B cell (primary cell): ENCODE data around the gene EXD3. TPM values are rescaled to one million over a fixed set of nuclear protein-coding genes. Genes with fewer than 3 reads are reported as not detected.
"Not testable (repeated sequence)": the region's sequence is repeated elsewhere in the genome, so short reads cannot be mapped to it uniquely, and the experiment has no call there.

Experiments used
- ATAC-seq: fragments of 200-7000 bp; cut with Tn5 transposase; one replicate; pipeline ENCODE4 v1.10.0; 2021; ENCODE audit warnings: low read depth, mild to moderate bottlenecking, moderate number of reproducible peaks, moderate library complexity
- CTCF ChIA-PET: fragments of 350-600 bp; sonication (Branson Sonifier 250); formaldehyde crosslinking; loops from one replicate; lab custom pipeline; 2021; ENCODE audit warnings: antibody characterized with exemption, inconsistent platforms; lab: Charles Lee
- POLR2A ChIA-PET: fragments of 350-600 bp; sonication (Branson Sonifier 250); formaldehyde crosslinking; loops from one replicate; lab custom pipeline; 2021; ENCODE audit warnings: antibody characterized with exemption; lab: Charles Lee
- DNase-seq: peaks from one replicate; pipeline ENCODE4 v3.0.0; 2013
- H2AFZ ChIP-seq: 2 replicates; pipeline ENCODE4 v1.6.1; 2012; ENCODE audit warnings: mild to moderate bottlenecking, low read depth, low read length; ENCODE audit not compliant: insufficient read depth, poor library complexity, severe bottlenecking
- H3K27ac ChIP-seq, 2 donors: 1 replicate in 1 of 2; 2 replicates in 1 of 2; pipeline ENCODE4 v1.5.1; 2012 to 2013; ENCODE audit warnings: low read length in 2 of 2, mild to moderate bottlenecking in 2 of 2, moderate library complexity in 1 of 2
- H3K27me3 ChIP-seq, 4 experiments: fragments of 200-600 bp in 1 of 4; sonication (generic) in 1 of 4; replicated peaks in 1 of 4; 1 replicate in 2 of 4; 2 replicates in 2 of 4; pipeline versions ENCODE4 v1.6.1 to v1.7.0; 2013 to 2016; ENCODE audit warnings: low read length in 3 of 4, mild to moderate bottlenecking in 2 of 4, mixed read lengths in 1 of 4, moderate library complexity in 1 of 4; ENCODE audit not compliant: insufficient read depth in 4 of 4, control insufficient read depth in 3 of 4; ENCODE audit errors: control extremely low read depth in 1 of 4
- H3K36me3 ChIP-seq, 2 experiments: replicated peaks in 1 of 2; 1 replicate in 1 of 2; 2 replicates in 1 of 2; pipeline versions ENCODE4 v1.6.1 to v1.7.1; 2013; ENCODE audit warnings: low read length in 1 of 2; ENCODE audit not compliant: insufficient read depth in 2 of 2, control insufficient read depth in 1 of 2; ENCODE audit errors: control extremely low read depth in 1 of 2, extremely low read depth in 1 of 2
- H3K4me1 ChIP-seq, 2 donors: fragments of 200-600 bp in 1 of 2; sonication (generic) in 1 of 2; 1 replicate in 1 of 2; 2 replicates in 1 of 2; pipeline versions ENCODE4 v1.5.1 to v1.6.1; 2013 to 2017; ENCODE audit warnings: low read length in 2 of 2; ENCODE audit not compliant: control insufficient read depth in 2 of 2, insufficient read depth in 2 of 2
- H3K4me2 ChIP-seq: replicated peaks from 2 replicates; pipeline ENCODE3; 2012; ENCODE audit warnings: mild to moderate bottlenecking, low read depth, low read length; ENCODE audit not compliant: poor library complexity, severe bottlenecking
- H3K4me3 ChIP-seq, 5 experiments: fragments of 200-600 bp in 1 of 5; sonication (generic) in 1 of 5; 1 replicate in 3 of 5; 2 replicates in 2 of 5; pipeline versions ENCODE4 v1.5.1 to v1.7.0; 2011 to 2016; ENCODE audit warnings: low read length in 4 of 5, mild to moderate bottlenecking in 4 of 5, low read depth in 2 of 5, control low read depth in 1 of 5, moderate library complexity in 1 of 5; ENCODE audit not compliant: insufficient read depth in 1 of 5; ENCODE audit errors: control extremely low read depth in 1 of 5, extremely low read depth in 1 of 5
- H3K79me2 ChIP-seq: fragments of 200-600 bp; sonication (generic); one replicate; pipeline ENCODE4 v1.6.0; 2016; ENCODE audit warnings: low read length; ENCODE audit not compliant: control insufficient read depth, insufficient read depth
- H3K9ac ChIP-seq: fragments of 200-600 bp; sonication (generic); 2 replicates; pipeline ENCODE4 v1.6.1; 2017; ENCODE audit warnings: mild to moderate bottlenecking, low read length, moderate library complexity
- H3K9me3 ChIP-seq, 3 donors: one replicate each; pipeline versions ENCODE4 v1.6.1 to v1.7.1; 2013; ENCODE audit warnings: low read length in 2 of 3; ENCODE audit not compliant: control insufficient read depth in 2 of 3, insufficient read depth in 1 of 3; ENCODE audit errors: control extremely low read depth in 1 of 3
- H4K20me1 ChIP-seq: 2 replicates; pipeline ENCODE4 v1.6.0; 2012; ENCODE audit warnings: mild to moderate bottlenecking, low read length; ENCODE audit not compliant: insufficient read depth, control insufficient read depth, poor library complexity, severe bottlenecking
- H3K27ac Mint-ChIP-seq: one replicate; pipeline ENCODE4 v1.8.0; 2021; ENCODE audit warnings: mixed read lengths
- H3K27me3 Mint-ChIP-seq: one replicate; pipeline ENCODE4 v1.8.0; 2021; ENCODE audit warnings: mixed read lengths
- H3K4me1 Mint-ChIP-seq: one replicate; pipeline ENCODE4 v1.8.0; 2021; ENCODE audit warnings: mixed read lengths
- H3K4me3 Mint-ChIP-seq: one replicate; pipeline ENCODE4 v1.8.0; 2021; ENCODE audit warnings: mixed read lengths
- H3K9me3 Mint-ChIP-seq: one replicate; pipeline ENCODE4 v1.8.0; 2022; ENCODE audit warnings: mixed read lengths; ENCODE audit not compliant: insufficient read depth
- WGBS: methylation state at CpG from one replicate; pipeline ENCODE4 v1.1.5; 2013; ENCODE audit warnings: missing lambda C conversion rate; ENCODE audit not compliant: insufficient coverage; 5-methylcytosine and 5-hydroxymethylcytosine counted together
- intact Hi-C: fragments of 100-400 bp; cut with micrococcal nuclease; formaldehyde crosslinking; loops from one replicate; pipeline ENCODE4 v1.10.0; 2022
- polyA plus RNA-seq: library from polyadenylated mRNA; depleted of rRNA; stranded (reverse); fragments of >200 nt; gene quantifications from 2 replicates; pipeline ENCODE4 v1.2.3, GENCODE V29; 2012
- total RNA-seq, 2 donors: library from RNA; stranded (reverse); fragments of 120-200 nt in 1 of 2; gene quantifications; 1 replicate in 1 of 2; 2 replicates in 1 of 2; pipeline versions ENCODE4 v1.2.3 to v1.2.4, GENCODE V29; 2013 to 2022
- TF ChIP-seq, protein P1 (sequence below): fragments of 200-600 bp; IDR thresholded peaks from one replicate; pipeline ENCODE4 v1.8.0; 2022; ENCODE audit warnings: antibody characterized with exemption, mild to moderate bottlenecking

EXD3 gene
- total and polyA plus RNA-seq, 2 donors (not counting 1 experiment from before 2014, with no cell fraction given): 22.5 to 23.7 TPM

DNA sequence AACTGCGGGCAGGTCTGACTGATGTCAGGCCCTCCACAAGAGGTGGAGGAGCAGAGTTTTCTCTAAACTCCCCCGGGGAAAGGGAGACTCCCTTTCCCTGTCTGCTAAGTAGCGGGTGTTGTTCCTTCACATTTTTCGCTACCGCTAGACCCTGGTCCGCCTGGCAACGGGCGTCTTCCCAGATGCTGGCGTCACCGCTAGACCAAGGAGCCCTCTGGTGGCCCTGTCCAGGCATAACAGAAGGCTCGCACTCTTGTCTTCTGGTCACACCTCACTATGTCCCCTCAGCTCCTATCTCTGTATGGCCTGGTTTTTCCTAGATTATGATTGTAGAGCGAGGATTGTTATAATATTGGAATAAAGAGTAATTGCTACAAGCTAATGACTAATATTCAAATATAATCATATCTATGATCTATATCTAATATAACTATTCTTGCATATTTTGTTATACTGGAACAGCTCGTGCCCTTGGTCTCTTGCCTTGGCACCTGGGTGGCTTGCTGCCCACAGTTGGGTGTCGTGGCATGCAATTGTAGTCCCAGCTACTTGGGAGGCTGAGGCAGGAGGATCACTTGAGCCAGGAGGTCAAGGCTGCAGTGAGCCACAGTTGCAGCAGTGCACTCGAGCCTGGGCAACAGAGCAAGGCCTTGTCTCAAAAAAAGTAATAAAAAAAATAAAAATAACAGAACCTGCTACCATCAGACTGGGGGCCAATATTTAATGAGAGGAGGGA lies 160.6 kb downstream of the EXD3 start:
- H3K4me3 ChIP-seq, H3K9me3 ChIP-seq, intact Hi-C loops, ATAC-seq, H3K4me2 ChIP-seq, H3K9ac ChIP-seq, H3K4me3 Mint-ChIP-seq, DNase-seq, H3K27me3 ChIP-seq, H3K9me3 Mint-ChIP-seq, H3K27ac Mint-ChIP-seq, H3K27ac ChIP-seq, H2AFZ ChIP-seq, H3K27me3 Mint-ChIP-seq, H3K4me1 Mint-ChIP-seq, H3K4me1 ChIP-seq: not testable (repeated sequence)
- peaks cover 0 to 30% of the 10 kb centered on the region in 2 experiments for H3K36me3 ChIP-seq
- peaks cover 31% of the 10 kb centered on the region for H3K79me2 ChIP-seq
- WGBS: 61% methylated on average over 3 of the region's 15 CpGs
- ChIA-PET POLR2A (interaction anchor here (0.6 kb wide), 1 partner anchor 174 kb away, joined by 3 read pairs; no protein-coding TSS in a partner anchor), CTCF (interaction anchor here (0.8 to 3.2 kb wide), 3 partner anchors 26 to 233 kb away, joined by 3 to 13 read pairs (median 4); no protein-coding TSS in a partner anchor)
- H4K20me1 ChIP-seq: peaks cover 19% of the 10 kb centered on the region
- TF ChIP-seq, protein P1, sequence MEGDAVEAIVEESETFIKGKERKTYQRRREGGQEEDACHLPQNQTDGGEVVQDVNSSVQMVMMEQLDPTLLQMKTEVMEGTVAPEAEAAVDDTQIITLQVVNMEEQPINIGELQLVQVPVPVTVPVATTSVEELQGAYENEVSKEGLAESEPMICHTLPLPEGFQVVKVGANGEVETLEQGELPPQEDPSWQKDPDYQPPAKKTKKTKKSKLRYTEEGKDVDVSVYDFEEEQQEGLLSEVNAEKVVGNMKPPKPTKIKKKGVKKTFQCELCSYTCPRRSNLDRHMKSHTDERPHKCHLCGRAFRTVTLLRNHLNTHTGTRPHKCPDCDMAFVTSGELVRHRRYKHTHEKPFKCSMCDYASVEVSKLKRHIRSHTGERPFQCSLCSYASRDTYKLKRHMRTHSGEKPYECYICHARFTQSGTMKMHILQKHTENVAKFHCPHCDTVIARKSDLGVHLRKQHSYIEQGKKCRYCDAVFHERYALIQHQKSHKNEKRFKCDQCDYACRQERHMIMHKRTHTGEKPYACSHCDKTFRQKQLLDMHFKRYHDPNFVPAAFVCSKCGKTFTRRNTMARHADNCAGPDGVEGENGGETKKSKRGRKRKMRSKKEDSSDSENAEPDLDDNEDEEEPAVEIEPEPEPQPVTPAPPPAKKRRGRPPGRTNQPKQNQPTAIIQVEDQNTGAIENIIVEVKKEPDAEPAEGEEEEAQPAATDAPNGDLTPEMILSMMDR: peak; percentile 43

Other genes with a start within 250 kb of the EXD3 start
- gene ANAPC2, start 234.6 kb downstream of the EXD3 start, total RNA-seq: 121 and 129 TPM in 2 replicates
- 127 and 138 TPM in 2 replicates for gene ANAPC2, start 234.6 kb downstream of the EXD3 start, polyA plus RNA-seq
- gene SSNA1, start 234.5 kb downstream of the EXD3 start, total RNA-seq: 52.9 and 53.6 TPM in 2 replicates
- 99.0 and 129 TPM in 2 replicates for gene SSNA1, start 234.5 kb downstream of the EXD3 start, polyA plus RNA-seq
- 16.3 and 19.3 TPM in 2 replicates for gene TPRN, start 222.4 kb downstream of the EXD3 start, total RNA-seq
- gene TPRN, start 222.4 kb downstream of the EXD3 start, polyA plus RNA-seq: 5.7 and 6.4 TPM in 2 replicates
- gene TMEM203, start 217.5 kb downstream of the EXD3 start, total RNA-seq: 35.7 and 38.0 TPM in 2 replicates
- 16.1 and 20.6 TPM in 2 replicates for gene TMEM203, start 217.5 kb downstream of the EXD3 start, polyA plus RNA-seq
- 37.3 and 40.9 TPM in 2 replicates for gene NDOR1, start 217.5 kb downstream of the EXD3 start, total RNA-seq
- 36.4 and 37.6 TPM in 2 replicates for gene NDOR1, start 217.5 kb downstream of the EXD3 start, polyA plus RNA-seq
- gene RNF208, start 200.9 kb downstream of the EXD3 start, total RNA-seq: 1.1 and 1.4 TPM in 2 replicates
- gene RNF208, start 200.9 kb downstream of the EXD3 start, polyA plus RNA-seq: 0.97 and 1.1 TPM in 2 replicates
- 0.22 and 0.32 TPM in 2 replicates for gene CYSRT1, start 198.0 kb downstream of the EXD3 start, total RNA-seq
- 0.51 and 0.68 TPM in 2 replicates for gene CYSRT1, start 198.0 kb downstream of the EXD3 start, polyA plus RNA-seq
- gene RNF224, start 195.7 kb downstream of the EXD3 start, total RNA-seq: not detected in 2 replicates
- not detected in 2 replicates for gene RNF224, start 195.7 kb downstream of the EXD3 start, polyA plus RNA-seq
- gene SLC34A3, start 192.3 kb downstream of the EXD3 start, total RNA-seq: not detected in 2 replicates
- not detected in 2 replicates for gene SLC34A3, start 192.3 kb downstream of the EXD3 start, polyA plus RNA-seq
- 110 and 111 TPM in 2 replicates for gene TUBB4B, start 181.9 kb downstream of the EXD3 start, total RNA-seq
- 245 and 261 TPM in 2 replicates for gene TUBB4B, start 181.9 kb downstream of the EXD3 start, polyA plus RNA-seq
- gene STPG3, start 171.9 kb downstream of the EXD3 start, total RNA-seq: not detected in 2 replicates
- not detected in 2 replicates for gene STPG3, start 171.9 kb downstream of the EXD3 start, polyA plus RNA-seq
- gene NELFB, start 167.8 kb downstream of the EXD3 start, total RNA-seq: 55.8 and 56.9 TPM in 2 replicates
- gene NELFB, start 167.8 kb downstream of the EXD3 start, polyA plus RNA-seq: 47.1 and 53.7 TPM in 2 replicates
- gene TOR4A, start 145.4 kb downstream of the EXD3 start, total RNA-seq: 12.7 and 15.3 TPM in 2 replicates
- gene TOR4A, start 145.4 kb downstream of the EXD3 start, polyA plus RNA-seq: 6.0 and 8.3 TPM in 2 replicates
- 11.4 and 11.5 TPM in 2 replicates for gene NRARP, start 120.9 kb downstream of the EXD3 start, total RNA-seq
- 4.3 and 5.7 TPM in 2 replicates for gene NRARP, start 120.9 kb downstream of the EXD3 start, polyA plus RNA-seq
- gene NOXA1, start 231 bp upstream of the EXD3 start, total RNA-seq: 5.7 and 8.4 TPM in 2 replicates
- 5.1 and 7.7 TPM in 2 replicates for gene NOXA1, start 231 bp upstream of the EXD3 start, polyA plus RNA-seq
- gene ENTPD8, start 18.2 kb upstream of the EXD3 start, total RNA-seq: not detected in 2 replicates
- gene ENTPD8, start 18.2 kb upstream of the EXD3 start, polyA plus RNA-seq: not detected in 2 replicates
- 28.7 and 35.7 TPM in 2 replicates for gene NSMF, start 36.2 kb upstream of the EXD3 start, total RNA-seq
- gene NSMF, start 36.2 kb upstream of the EXD3 start, polyA plus RNA-seq: 59.4 and 82.1 TPM in 2 replicates
- 18.7 and 22.6 TPM in 2 replicates for gene PNPLA7, start 127.2 kb upstream of the EXD3 start, total RNA-seq
- gene PNPLA7, start 127.2 kb upstream of the EXD3 start, polyA plus RNA-seq: 29.9 and 30.8 TPM in 2 replicates
- gene MRPL41, start 128.7 kb upstream of the EXD3 start, total RNA-seq: 70.9 and 74.9 TPM in 2 replicates
- 54.6 and 59.2 TPM in 2 replicates for gene MRPL41, start 128.7 kb upstream of the EXD3 start, polyA plus RNA-seq
- 64.7 and 69.1 TPM in 2 replicates for gene DPH7, start 155.8 kb upstream of the EXD3 start, total RNA-seq
- gene DPH7, start 155.8 kb upstream of the EXD3 start, polyA plus RNA-seq: 93.8 and 105 TPM in 2 replicates
- gene ZMYND19, start 167.3 kb upstream of the EXD3 start, total RNA-seq: 24.1 and 25.5 TPM in 2 replicates
- 21.9 and 22.0 TPM in 2 replicates for gene ZMYND19, start 167.3 kb upstream of the EXD3 start, polyA plus RNA-seq
- 89.2 and 96.6 TPM in 2 replicates for gene ARRDC1, start 182.5 kb upstream of the EXD3 start, total RNA-seq
- 227 and 258 TPM in 2 replicates for gene ARRDC1, start 182.5 kb upstream of the EXD3 start, polyA plus RNA-seq
- 394 and 411 TPM in 2 replicates for gene EHMT1, start 195.8 kb upstream of the EXD3 start, total RNA-seq
- gene EHMT1, start 195.8 kb upstream of the EXD3 start, polyA plus RNA-seq: 92.1 and 101 TPM in 2 replicates